SK-N-SH treated with all-trans-retinoic acid at 6 μM for 48 hours (cell line): ENCODE data around the gene EGLN2.

Source experiments
- ATAC-seq: fragments of 200-7000 bp; cut with Tn5 transposase; 3 replicates; pipeline ENCODE4 v1.9.1; 2020; ENCODE audit warnings: mild to moderate bottlenecking, moderate library complexity
- ARNTL ChIP-seq: fragments of 450-650 bp; formaldehyde crosslinking; IDR thresholded peaks from 2 replicates; pipeline ENCODE4 v1.5.0; 2020; ENCODE audit warnings: low read depth, mild to moderate bottlenecking, moderate library complexity, borderline replicate concordance
- BACH2 ChIP-seq: fragments of 250-450 bp; sonication (Bioruptor Pico); IDR thresholded peaks from 2 replicates; pipeline ENCODE4 v1.9.0; 2021; ENCODE audit warnings: mild to moderate bottlenecking, borderline replicate concordance
- CSDC2 ChIP-seq: fragments of 250-450 bp; sonication (Bioruptor Pico); IDR thresholded peaks from 2 replicates; pipeline ENCODE4 v1.5.0; 2020; ENCODE audit warnings: mild to moderate bottlenecking, moderate library complexity
- ESRRG ChIP-seq: fragments of 250-450 bp; sonication (Bioruptor Pico); IDR thresholded peaks from 2 replicates; pipeline ENCODE4 v1.6.1; 2021; ENCODE audit warnings: mild to moderate bottlenecking
- ISL1 ChIP-seq: fragments of 250-450 bp; sonication (Bioruptor Pico); IDR thresholded peaks from 2 replicates; pipeline ENCODE4 v2.1.2; 2022; ENCODE audit warnings: mild to moderate bottlenecking, moderate library complexity
- OSR1 ChIP-seq: fragments of 250-450 bp; sonication (Bioruptor Pico); IDR thresholded peaks from 2 replicates; pipeline ENCODE4 v1.8.0; 2022; ENCODE audit warnings: moderate library complexity, mild to moderate bottlenecking, inconsistent platforms
- RARB ChIP-seq: fragments of 250-450 bp; sonication (Bioruptor Pico); IDR thresholded peaks from 2 replicates; pipeline ENCODE4 v1.8.0; 2021; ENCODE audit warnings: mild to moderate bottlenecking, moderate library complexity
- SNAI2 ChIP-seq: fragments of 250-450 bp; sonication (Bioruptor Pico); IDR thresholded peaks from 2 replicates; pipeline ENCODE4 v1.5.0; 2020; ENCODE audit warnings: mild to moderate bottlenecking, moderate library complexity
- TCF4 ChIP-seq: fragments of 250-450 bp; sonication (Bioruptor Pico); IDR thresholded peaks from 2 replicates; pipeline ENCODE4 v1.8.0; 2021; ENCODE audit warnings: mild to moderate bottlenecking, moderate library complexity, borderline replicate concordance
- TOX ChIP-seq: fragments of 250-450 bp; sonication (Bioruptor Pico); IDR thresholded peaks from 2 replicates; pipeline ENCODE4 v1.8.0; 2021; ENCODE audit warnings: mild to moderate bottlenecking, moderate library complexity, borderline replicate concordance
- ZC3H10 ChIP-seq: fragments of 250-450 bp; sonication (Bioruptor Pico); IDR thresholded peaks from 2 replicates; pipeline ENCODE4 v1.5.1; 2021; ENCODE audit warnings: mild to moderate bottlenecking, moderate library complexity
- ZFP30 ChIP-seq: fragments of 450-650 bp; formaldehyde crosslinking; IDR thresholded peaks from 2 replicates; pipeline ENCODE4 v1.5.0; 2022; ENCODE audit warnings: mild to moderate bottlenecking, moderate library complexity
- ZNF565 ChIP-seq: fragments of 450-650 bp; formaldehyde crosslinking; conservative IDR thresholded peaks from 2 replicates; pipeline ENCODE4 v1.5.0; 2020; ENCODE audit warnings: low read depth, mild to moderate bottlenecking, moderate library complexity
- ZNF70 ChIP-seq: fragments of 450-650 bp; formaldehyde crosslinking; IDR thresholded peaks from 2 replicates; pipeline ENCODE4 v1.5.0; 2020; ENCODE audit warnings: mild to moderate bottlenecking, moderate library complexity
- TF ChIP-seq, protein P1 (sequence below): fragments of 250-450 bp; sonication (Bioruptor Pico); IDR thresholded peaks from 2 replicates; pipeline ENCODE4 v1.5.1; 2021; ENCODE audit warnings: mild to moderate bottlenecking, moderate library complexity
- TF ChIP-seq, protein P2 (sequence below): fragments of 250-450 bp; sonication (Bioruptor Pico); IDR thresholded peaks from 2 replicates; pipeline ENCODE4 v1.5.0; 2020; ENCODE audit warnings: mild to moderate bottlenecking, moderate library complexity
- TF ChIP-seq, protein P3 (sequence below): fragments of 250-450 bp; sonication (Bioruptor Pico); IDR thresholded peaks from 2 replicates; pipeline ENCODE4 v1.8.0; 2020; ENCODE audit warnings: mild to moderate bottlenecking, moderate library complexity, borderline replicate concordance
- TF ChIP-seq, protein P4 (sequence below): fragments of 250-450 bp; sonication (Bioruptor Pico); IDR thresholded peaks from 2 replicates; pipeline ENCODE4 v1.5.1; 2020; ENCODE audit warnings: low read depth, mild to moderate bottlenecking, moderate library complexity
- TF ChIP-seq, protein P5 (sequence below): fragments of 250-450 bp; sonication (Bioruptor Pico); IDR thresholded peaks from 2 replicates; pipeline ENCODE4 v1.8.0; 2021; ENCODE audit warnings: low read depth, mild to moderate bottlenecking, moderate library complexity, borderline replicate concordance

EGLN2 gene

DNA sequence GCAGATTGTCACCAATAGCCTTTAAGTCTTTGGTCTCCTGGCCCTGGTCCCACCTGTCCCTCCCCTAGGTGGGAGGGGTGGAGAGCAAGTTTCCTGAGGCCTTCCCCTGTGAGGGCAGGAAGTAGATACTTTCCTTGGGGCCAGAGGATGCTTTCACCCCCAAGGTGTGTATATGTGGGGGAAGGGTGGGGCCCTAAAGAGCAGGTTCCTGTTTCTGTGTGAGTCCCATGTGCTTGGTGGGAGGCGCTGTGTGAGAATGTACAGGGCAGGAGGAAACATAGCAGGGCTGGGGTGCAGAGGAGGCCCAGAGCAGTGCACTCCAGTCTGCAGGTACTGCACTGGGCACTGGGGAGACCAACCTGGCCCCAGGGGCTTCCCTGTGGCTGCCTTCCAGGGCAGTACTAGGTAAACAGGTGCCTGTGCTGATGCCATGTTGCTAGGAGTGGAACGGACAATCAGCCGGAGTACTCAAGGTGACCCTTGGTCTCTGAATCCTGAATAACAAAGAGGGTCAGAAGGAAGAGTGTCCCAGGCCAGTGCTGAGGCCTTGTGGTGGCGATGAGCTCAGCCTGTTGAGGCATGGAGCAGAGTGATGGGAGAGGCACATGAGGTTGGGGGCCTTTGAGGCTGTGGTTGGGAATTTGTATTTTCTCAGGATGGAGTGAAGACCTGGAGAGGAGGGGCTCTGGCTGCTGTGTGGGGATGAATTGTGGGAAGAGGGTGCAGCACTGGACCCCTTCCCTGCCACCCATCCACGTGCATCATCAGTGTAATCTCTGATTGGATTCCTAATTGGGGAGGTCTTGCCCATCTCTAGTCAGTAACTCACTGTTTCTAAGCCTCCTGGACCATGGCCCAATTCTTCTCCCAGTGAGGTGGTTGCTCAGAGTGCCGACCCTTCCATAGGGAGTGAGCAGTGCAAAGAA, 5.1 kb downstream of the EGLN2 start:
- no peak for ATAC-seq
- TF ChIP-seq, protein P1, sequence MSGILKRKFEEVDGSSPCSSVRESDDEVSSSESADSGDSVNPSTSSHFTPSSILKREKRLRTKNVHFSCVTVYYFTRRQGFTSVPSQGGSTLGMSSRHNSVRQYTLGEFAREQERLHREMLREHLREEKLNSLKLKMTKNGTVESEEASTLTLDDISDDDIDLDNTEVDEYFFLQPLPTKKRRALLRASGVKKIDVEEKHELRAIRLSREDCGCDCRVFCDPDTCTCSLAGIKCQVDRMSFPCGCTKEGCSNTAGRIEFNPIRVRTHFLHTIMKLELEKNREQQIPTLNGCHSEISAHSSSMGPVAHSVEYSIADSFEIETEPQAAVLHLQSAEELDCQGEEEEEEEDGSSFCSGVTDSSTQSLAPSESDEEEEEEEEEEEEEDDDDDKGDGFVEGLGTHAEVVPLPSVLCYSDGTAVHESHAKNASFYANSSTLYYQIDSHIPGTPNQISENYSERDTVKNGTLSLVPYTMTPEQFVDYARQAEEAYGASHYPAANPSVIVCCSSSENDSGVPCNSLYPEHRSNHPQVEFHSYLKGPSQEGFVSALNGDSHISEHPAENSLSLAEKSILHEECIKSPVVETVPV (CRISPR knock-in tag), result no peak
- TF ChIP-seq, protein P2, sequence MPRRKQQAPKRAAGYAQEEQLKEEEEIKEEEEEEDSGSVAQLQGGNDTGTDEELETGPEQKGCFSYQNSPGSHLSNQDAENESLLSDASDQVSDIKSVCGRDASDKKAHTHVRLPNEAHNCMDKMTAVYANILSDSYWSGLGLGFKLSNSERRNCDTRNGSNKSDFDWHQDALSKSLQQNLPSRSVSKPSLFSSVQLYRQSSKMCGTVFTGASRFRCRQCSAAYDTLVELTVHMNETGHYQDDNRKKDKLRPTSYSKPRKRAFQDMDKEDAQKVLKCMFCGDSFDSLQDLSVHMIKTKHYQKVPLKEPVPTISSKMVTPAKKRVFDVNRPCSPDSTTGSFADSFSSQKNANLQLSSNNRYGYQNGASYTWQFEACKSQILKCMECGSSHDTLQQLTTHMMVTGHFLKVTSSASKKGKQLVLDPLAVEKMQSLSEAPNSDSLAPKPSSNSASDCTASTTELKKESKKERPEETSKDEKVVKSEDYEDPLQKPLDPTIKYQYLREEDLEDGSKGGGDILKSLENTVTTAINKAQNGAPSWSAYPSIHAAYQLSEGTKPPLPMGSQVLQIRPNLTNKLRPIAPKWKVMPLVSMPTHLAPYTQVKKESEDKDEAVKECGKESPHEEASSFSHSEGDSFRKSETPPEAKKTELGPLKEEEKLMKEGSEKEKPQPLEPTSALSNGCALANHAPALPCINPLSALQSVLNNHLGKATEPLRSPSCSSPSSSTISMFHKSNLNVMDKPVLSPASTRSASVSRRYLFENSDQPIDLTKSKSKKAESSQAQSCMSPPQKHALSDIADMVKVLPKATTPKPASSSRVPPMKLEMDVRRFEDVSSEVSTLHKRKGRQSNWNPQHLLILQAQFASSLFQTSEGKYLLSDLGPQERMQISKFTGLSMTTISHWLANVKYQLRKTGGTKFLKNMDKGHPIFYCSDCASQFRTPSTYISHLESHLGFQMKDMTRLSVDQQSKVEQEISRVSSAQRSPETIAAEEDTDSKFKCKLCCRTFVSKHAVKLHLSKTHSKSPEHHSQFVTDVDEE (CRISPR knock-in tag), result no peak
- TF ChIP-seq ARNTL (CRISPR knock-in tag), result no peak
- no peak for TF ChIP-seq RARB
- TF ChIP-seq ZC3H10 (CRISPR knock-in tag), result no peak
- TF ChIP-seq TOX (CRISPR knock-in tag), result no peak
- TF ChIP-seq CSDC2 (CRISPR knock-in tag), result no peak
- TF ChIP-seq, protein P3, sequence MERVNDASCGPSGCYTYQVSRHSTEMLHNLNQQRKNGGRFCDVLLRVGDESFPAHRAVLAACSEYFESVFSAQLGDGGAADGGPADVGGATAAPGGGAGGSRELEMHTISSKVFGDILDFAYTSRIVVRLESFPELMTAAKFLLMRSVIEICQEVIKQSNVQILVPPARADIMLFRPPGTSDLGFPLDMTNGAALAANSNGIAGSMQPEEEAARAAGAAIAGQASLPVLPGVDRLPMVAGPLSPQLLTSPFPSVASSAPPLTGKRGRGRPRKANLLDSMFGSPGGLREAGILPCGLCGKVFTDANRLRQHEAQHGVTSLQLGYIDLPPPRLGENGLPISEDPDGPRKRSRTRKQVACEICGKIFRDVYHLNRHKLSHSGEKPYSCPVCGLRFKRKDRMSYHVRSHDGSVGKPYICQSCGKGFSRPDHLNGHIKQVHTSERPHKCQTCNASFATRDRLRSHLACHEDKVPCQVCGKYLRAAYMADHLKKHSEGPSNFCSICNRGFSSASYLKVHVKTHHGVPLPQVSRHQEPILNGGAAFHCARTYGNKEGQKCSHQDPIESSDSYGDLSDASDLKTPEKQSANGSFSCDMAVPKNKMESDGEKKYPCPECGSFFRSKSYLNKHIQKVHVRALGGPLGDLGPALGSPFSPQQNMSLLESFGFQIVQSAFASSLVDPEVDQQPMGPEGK (CRISPR knock-in tag), result no peak
- TF ChIP-seq, protein P4, sequence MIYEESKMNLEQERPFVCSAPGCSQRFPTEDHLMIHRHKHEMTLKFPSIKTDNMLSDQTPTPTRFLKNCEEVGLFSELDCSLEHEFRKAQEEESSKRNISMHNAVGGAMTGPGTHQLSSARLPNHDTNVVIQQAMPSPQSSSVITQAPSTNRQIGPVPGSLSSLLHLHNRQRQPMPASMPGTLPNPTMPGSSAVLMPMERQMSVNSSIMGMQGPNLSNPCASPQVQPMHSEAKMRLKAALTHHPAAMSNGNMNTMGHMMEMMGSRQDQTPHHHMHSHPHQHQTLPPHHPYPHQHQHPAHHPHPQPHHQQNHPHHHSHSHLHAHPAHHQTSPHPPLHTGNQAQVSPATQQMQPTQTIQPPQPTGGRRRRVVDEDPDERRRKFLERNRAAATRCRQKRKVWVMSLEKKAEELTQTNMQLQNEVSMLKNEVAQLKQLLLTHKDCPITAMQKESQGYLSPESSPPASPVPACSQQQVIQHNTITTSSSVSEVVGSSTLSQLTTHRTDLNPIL (CRISPR knock-in tag), result no peak
- TF ChIP-seq ZNF70 (CRISPR knock-in tag), result no peak
- TF ChIP-seq BACH2 (CRISPR knock-in tag), result no peak
- no peak for TF ChIP-seq TCF4
- TF ChIP-seq, protein P5, sequence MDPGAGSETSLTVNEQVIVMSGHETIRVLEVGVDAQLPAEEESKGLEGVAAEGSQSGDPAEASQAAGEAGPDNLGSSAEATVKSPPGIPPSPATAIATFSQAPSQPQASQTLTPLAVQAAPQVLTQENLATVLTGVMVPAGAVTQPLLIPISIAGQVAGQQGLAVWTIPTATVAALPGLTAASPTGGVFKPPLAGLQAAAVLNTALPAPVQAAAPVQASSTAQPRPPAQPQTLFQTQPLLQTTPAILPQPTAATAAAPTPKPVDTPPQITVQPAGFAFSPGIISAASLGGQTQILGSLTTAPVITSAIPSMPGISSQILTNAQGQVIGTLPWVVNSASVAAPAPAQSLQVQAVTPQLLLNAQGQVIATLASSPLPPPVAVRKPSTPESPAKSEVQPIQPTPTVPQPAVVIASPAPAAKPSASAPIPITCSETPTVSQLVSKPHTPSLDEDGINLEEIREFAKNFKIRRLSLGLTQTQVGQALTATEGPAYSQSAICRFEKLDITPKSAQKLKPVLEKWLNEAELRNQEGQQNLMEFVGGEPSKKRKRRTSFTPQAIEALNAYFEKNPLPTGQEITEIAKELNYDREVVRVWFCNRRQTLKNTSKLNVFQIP (CRISPR knock-in tag), result no peak
- TF ChIP-seq ZFP30 (CRISPR knock-in tag), result no peak
- no peak for TF ChIP-seq OSR1
- no peak for TF ChIP-seq ISL1
- TF ChIP-seq ZNF565 (CRISPR knock-in tag), result no peak
- TF ChIP-seq ESRRG (CRISPR knock-in tag), result no peak

DNA sequence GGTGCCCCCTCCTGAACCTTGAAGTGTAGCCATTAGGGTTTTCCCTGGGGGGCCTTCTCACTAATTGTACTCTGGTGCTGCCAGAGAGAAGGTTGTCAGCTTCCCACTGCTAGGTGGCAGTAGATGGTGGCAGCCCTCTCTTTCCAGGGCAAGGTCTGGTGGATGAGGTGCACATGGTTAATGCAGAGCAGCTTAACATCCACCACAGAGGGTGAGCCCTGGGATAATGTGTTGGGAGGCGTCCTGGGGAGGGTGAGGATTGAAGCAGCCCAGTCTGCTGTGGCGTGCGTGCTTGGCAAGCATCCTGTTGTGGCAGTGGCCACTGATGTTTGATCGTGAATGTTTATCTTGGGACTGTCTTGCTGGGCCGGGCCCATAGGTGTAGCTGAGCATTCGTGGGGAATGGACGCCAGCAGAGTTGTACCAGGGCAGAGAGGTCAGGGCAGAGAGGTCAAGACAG, 5.8 kb downstream of the EGLN2 start:
- TF ChIP-seq ESRRG (CRISPR knock-in tag) (no peak), CSDC2 (CRISPR knock-in tag) (no peak), ZFP30 (CRISPR knock-in tag) (no peak), ZC3H10 (CRISPR knock-in tag) (no peak), TOX (CRISPR knock-in tag) (no peak), ISL1 (no peak), TCF4 (no peak), RARB (no peak), SNAI2 (no peak)
- TF ChIP-seq, protein P2 (CRISPR knock-in tag), result no peak
- TF ChIP-seq, protein P4 (CRISPR knock-in tag), result no peak
- TF ChIP-seq, protein P3 (CRISPR knock-in tag), result no peak
- ATAC-seq, result no peak
